NCI-H2107 treated with DMSO at 0.1 percent for 48 hours (cell line): ENCODE measurements around the gene GMFB.

Experiments used
- DNase-seq: peaks from one replicate; lab custom pipeline; 2025; ENCODE audit not compliant: unreplicated experiment; lab: John Stamatoyannopoulos, UW

Gene GMFB

DNA sequence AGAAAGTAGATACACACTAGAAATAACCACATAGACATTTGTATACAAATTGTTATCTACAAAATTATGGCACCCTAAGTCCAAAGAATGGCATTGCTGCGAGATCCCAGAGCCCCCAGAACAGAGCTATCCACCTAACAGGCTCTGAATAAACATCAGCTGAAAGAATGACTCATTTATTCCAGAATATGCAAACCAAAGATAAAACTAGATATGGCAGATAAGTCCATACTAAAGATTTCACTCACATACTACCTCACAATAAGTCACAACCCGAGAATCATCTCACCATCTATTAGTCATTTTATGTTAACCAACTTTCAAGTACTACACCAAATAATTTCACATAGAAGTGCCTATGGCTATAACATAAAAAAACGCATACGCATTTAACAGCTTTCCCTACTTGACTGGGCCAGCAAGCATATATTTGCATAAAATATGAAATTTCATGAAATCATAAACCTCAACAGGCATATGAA is 53.2 kb downstream of the GMFB start:
- no peak for DNase-seq

DNA sequence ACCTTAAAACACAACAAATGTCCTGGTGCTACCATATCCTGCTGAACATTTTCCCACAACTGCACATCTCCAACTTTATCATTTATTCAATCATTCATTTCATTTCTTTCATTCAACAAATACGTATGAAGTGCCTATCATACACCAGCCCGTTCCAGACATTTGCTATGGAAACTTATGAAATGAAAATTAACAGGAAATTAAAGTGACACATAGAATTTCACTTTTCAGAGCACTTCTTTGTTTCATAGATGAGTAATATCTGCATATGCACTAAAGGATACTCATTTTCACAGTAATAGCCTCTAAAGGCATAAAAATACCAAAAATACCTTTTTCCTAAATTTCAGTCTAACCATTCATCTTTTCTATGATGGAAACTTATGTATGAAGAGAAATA is 60.3 kb downstream of the GMFB start:
- DNase-seq, result no peak

DNA sequence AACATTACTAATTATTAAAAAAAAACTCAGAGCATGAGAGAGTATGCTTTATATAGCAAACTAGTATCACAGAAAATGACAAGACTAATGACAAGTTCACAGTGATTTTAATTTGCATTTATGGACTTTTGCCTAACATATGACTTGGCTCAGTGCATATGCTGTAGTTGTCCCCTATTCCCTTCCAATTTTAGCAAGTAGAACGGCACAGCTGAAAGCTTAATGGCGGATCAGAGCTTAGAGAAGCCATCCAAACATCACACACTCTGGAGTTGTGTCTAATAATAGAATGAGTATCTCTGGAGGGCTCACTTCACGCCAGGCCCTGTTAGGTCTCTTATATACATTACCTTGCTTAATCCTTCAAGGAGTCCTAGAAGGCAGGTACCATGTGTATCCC is 60.9 kb downstream of the GMFB start:
- DNase-seq, result no peak

DNA sequence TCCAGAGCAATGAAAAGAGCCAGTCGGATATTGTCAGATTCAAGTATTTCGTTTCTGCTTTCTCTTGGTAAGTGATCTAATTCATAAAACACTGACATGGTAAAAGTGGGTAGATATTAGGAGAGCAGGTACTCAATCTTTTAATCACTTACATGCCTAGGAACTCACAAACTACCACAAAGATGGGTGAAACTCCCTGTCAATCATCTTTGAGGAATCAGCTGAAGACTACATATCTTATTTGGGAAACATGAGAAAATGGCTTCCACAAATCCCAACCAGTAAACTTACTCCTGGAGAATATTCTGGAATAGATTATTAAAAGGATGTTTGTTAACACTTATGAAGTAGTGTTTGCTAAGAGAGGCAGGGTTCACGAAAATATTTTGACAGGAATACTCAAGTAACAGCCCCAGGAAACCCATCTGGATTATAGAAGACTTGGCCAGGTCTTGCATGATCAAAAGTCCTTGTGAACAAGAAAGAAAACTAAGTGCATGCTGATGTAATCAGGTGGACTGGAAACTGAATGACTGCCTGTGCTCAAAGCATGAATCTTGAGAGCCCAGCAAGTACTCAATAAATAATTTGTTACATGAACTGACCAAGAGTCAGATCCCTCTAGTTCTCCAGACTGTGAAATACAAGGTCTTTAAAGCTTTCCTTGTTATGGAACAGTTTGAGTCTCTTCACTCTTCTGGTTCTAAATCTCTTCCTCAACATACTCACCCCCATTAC is 63.1 kb downstream of the GMFB start:
- DNase-seq, result no peak

DNA sequence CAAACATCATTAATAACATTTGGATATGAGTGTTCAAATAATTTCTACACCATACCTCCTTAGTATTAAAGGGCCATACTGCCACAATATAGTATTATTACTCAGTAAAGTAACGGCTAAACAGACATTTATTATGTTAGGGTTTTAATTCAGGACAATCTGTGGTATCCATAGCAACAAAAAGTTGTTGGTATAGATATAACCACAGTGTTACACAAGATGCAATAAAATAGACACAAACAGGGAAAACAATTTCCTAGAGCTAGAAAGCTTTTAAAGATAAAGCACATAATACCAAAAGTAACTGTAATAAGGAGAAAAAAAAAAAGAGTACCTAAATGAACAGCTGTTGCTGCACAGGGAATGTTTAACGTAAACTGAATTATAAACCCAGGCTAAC is 63.7 kb downstream of the GMFB start:
- DNase-seq, result no peak
